Lower lobe of right lung (tissue), 2 donors: ENCODE results near the gene SGPP2. TPM values are rescaled to one million over a fixed set of nuclear protein-coding genes. Genes with fewer than 3 reads are reported as not detected.

Experiments used
- ATAC-seq, 2 donors: fragments of 200-7000 bp; cut with Tn5 transposase; one replicate each; pipeline ENCODE4 v1.9.1; 2020 to 2022; ENCODE audit warnings: mild to moderate bottlenecking in 2 of 2, moderate library complexity in 2 of 2
- DNase-seq: peaks from one replicate; pipeline ENCODE4 v3.0.0-alpha.2; 2020
- H3K27ac ChIP-seq: fragments of 200-600 bp; one replicate; pipeline ENCODE4 v1.8.0; 2022
- H3K27me3 ChIP-seq: fragments of 200-600 bp; one replicate; pipeline ENCODE4 v1.8.0; 2022; ENCODE audit warnings: low read depth
- H3K36me3 ChIP-seq: fragments of 200-600 bp; one replicate; pipeline ENCODE4 v1.8.0; 2022; ENCODE audit warnings: mild to moderate bottlenecking
- H3K4me1 ChIP-seq: fragments of 200-600 bp; one replicate; pipeline ENCODE4 v1.8.0; 2022
- H3K4me3 ChIP-seq: fragments of 200-600 bp; one replicate; pipeline ENCODE4 v1.8.0; 2022; ENCODE audit warnings: mild to moderate bottlenecking
- H3K9me3 ChIP-seq: fragments of 200-600 bp; one replicate; pipeline ENCODE4 v1.8.0; 2022
- intact Hi-C: fragments of 100-400 bp; cut with DNase I; formaldehyde crosslinking; loops from one replicate; pipeline ENCODE4 v1.11.0; 2022
- total RNA-seq: library from RNA; stranded (reverse); fragmentation: NEBNext Ultra II Directional; extraction: Animal tissue kit (Norgen Biotek cat#: 25700); gene quantifications from one replicate; pipeline ENCODE4 v1.2.1, GENCODE V29; 2021
- TF ChIP-seq, protein P1 (sequence below): fragments of 200-600 bp; IDR thresholded peaks from one replicate; pipeline ENCODE4 v1.8.0; 2022; ENCODE audit warnings: antibody characterized with exemption, mild to moderate bottlenecking
- donor health status: DM: no; HTN: yes; CAD: no; lungs with severe emphysema.

SGPP2 gene
- total RNA-seq, 1 donor from 2014 or later, result 23.9 TPM

GRCh38 chr2:222436040-222436413 lies 11.7 kb downstream of the SGPP2 start:
- Histone ChIP-seq H3K27me3 (no peaks in the 10 kb centered on the region), H3K4me3 (no peak overlapping the region), H3K27ac (no peak overlapping the region), H3K4me1 (no peaks in the 10 kb centered on the region), H3K9me3 (no peaks in the 10 kb centered on the region), H3K36me3 (no peaks in the 10 kb centered on the region)
- TF ChIP-seq, protein P1, sequence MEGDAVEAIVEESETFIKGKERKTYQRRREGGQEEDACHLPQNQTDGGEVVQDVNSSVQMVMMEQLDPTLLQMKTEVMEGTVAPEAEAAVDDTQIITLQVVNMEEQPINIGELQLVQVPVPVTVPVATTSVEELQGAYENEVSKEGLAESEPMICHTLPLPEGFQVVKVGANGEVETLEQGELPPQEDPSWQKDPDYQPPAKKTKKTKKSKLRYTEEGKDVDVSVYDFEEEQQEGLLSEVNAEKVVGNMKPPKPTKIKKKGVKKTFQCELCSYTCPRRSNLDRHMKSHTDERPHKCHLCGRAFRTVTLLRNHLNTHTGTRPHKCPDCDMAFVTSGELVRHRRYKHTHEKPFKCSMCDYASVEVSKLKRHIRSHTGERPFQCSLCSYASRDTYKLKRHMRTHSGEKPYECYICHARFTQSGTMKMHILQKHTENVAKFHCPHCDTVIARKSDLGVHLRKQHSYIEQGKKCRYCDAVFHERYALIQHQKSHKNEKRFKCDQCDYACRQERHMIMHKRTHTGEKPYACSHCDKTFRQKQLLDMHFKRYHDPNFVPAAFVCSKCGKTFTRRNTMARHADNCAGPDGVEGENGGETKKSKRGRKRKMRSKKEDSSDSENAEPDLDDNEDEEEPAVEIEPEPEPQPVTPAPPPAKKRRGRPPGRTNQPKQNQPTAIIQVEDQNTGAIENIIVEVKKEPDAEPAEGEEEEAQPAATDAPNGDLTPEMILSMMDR, result no peak
- ATAC-seq (no peak), DNase-seq (no peak)
- intact Hi-C loops, result no loop called here

GRCh38 chr2:222439692-222440091 lies 15.3 kb downstream of the SGPP2 start:
- DNase-seq (no peak), ATAC-seq (peak; percentile 30 to 50)
- no peak overlapping the region for H3K27ac ChIP-seq
- TF ChIP-seq, protein P1, result no peak
- H3K4me3 ChIP-seq, result no peak overlapping the region
- intact Hi-C loops, result no loop called here
- no peaks in the 10 kb centered on the region for H3K9me3 ChIP-seq
- no peaks in the 10 kb centered on the region for H3K27me3 ChIP-seq
- no peaks in the 10 kb centered on the region for H3K4me1 ChIP-seq
- H3K36me3 ChIP-seq, result no peaks in the 10 kb centered on the region

DNA sequence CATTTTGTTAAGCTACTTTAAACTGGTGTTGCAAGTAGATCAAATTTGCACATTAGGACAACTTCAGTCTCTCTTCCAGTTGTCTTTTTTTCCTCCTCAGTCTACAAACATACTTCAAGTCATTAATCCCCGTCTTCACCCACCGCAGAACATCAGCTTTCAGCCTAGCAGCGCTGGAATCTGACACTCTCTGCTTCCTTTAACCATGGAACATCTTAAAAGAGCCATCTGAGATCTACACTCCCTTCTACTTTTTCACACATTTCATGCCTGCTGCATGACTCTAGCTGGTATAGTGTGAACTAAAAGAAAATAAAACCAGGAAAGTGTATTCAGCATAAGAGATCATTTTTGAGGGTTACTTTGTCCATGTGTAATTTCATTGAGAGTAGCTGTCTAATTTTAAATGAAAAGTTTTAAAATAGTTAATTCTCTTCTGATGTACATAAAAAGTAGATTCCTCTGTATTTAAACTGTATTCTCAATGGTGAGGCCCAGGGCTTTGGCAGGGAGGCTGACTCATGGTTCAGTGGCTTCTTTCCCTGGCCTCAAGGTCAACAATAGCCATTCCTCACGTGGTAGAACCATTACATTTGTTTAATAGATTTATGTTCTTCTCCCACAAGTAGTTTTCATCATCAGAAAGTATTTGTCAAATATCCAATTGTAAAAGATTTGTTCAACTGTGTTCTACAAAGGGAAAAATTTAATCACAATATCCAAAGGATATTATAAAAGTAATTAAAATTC lies 16.5 kb downstream of the SGPP2 start:
- Histone ChIP-seq H3K27me3 (no peaks in the 10 kb centered on the region), H3K4me3 (no peak overlapping the region), H3K27ac (no peak overlapping the region), H3K36me3 (no peaks in the 10 kb centered on the region), H3K9me3 (no peaks in the 10 kb centered on the region), H3K4me1 (no peaks in the 10 kb centered on the region)
- TF ChIP-seq, protein P1, result no peak
- ATAC-seq (peak in 1 of 2 donors; percentile 59), DNase-seq (no peak)
- intact Hi-C loops, result no loop called here

GRCh38 chr2:222442665-222443064 lies 18.3 kb downstream of the SGPP2 start:
- TF ChIP-seq, protein P1, result no peak
- ATAC-seq (no peak), DNase-seq (no peak)
- no peaks in the 10 kb centered on the region for H3K9me3 ChIP-seq
- H3K27ac ChIP-seq, result no peak overlapping the region
- H3K36me3 ChIP-seq, result no peaks in the 10 kb centered on the region
- intact Hi-C loops, result no loop called here
- no peaks in the 10 kb centered on the region for H3K4me1 ChIP-seq
- H3K4me3 ChIP-seq, result no peak overlapping the region
- no peaks in the 10 kb centered on the region for H3K27me3 ChIP-seq

- peaks cover 16% of the 10 kb centered on the region for H3K4me1 ChIP-seq
- H3K4me3 ChIP-seq, result no peak overlapping the region
- H3K27ac ChIP-seq, result no peak overlapping the region
- TF ChIP-seq, protein P1, result no peak
- DNase-seq (no peak), ATAC-seq (no peak)
- H3K27me3 ChIP-seq, result no peaks in the 10 kb centered on the region
- H3K9me3 ChIP-seq, result no peaks in the 10 kb centered on the region
- intact Hi-C loops, result no loop called here
- H3K36me3 ChIP-seq, result no peaks in the 10 kb centered on the region
Observed at GRCh38 chr2:222445227-222445626, 20.9 kb downstream of the SGPP2 start.
